Measurements from ENCODE around the gene RCAN2.

RCAN2 gene

DNA sequence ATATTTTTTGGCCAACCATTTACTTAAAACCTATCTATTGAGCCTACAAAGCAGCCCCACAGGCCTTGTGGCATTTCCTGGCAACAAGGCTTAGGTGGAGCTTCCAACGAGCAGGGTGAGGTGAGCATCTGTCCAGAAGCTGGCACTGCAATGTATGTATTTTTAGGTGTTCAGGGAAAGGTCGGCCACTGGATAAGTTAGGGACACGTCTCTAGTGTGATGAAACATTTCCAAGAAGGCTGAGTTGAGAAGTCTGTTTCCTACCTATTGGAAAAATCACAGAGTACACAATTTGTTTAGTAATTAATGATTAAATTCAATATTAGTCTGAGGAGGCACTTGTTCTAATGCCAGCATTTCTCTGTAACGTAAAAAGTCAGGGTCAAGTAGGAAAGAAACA, 17.8 kb upstream of the RCAN2 start:
- DNase-seq (ENCODE audit: low read depth) = no peak
- no peak overlapping the region for H3K4me3 ChIP-seq (ENCODE audit: low read depth, low read length)
- TF ChIP-seq, protein P1, sequence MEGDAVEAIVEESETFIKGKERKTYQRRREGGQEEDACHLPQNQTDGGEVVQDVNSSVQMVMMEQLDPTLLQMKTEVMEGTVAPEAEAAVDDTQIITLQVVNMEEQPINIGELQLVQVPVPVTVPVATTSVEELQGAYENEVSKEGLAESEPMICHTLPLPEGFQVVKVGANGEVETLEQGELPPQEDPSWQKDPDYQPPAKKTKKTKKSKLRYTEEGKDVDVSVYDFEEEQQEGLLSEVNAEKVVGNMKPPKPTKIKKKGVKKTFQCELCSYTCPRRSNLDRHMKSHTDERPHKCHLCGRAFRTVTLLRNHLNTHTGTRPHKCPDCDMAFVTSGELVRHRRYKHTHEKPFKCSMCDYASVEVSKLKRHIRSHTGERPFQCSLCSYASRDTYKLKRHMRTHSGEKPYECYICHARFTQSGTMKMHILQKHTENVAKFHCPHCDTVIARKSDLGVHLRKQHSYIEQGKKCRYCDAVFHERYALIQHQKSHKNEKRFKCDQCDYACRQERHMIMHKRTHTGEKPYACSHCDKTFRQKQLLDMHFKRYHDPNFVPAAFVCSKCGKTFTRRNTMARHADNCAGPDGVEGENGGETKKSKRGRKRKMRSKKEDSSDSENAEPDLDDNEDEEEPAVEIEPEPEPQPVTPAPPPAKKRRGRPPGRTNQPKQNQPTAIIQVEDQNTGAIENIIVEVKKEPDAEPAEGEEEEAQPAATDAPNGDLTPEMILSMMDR (IDR thresholded peaks at IDR 0.05; ENCODE audit: low read depth, low read length, missing control alignments) = no peak

DNA sequence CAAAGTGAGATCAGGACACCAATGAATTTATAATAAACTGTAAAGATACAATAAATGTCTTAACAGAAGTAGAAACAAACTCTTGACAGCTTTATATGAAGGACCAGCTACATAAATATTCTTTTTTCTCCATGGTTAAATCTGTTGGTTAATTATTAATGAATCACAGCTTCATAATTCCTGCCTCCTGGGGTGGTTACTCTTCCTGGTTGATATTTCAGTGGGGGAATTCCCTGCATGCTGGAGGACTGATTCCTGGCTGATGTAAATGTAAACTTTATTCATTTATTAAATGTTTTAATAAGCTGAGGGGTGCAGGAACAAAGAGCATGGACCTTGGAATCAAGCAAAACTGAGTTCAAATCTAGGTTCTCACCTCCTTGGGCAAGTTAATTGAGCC, 16.2 kb upstream of the RCAN2 start:
- no peak overlapping the region for H3K4me3 ChIP-seq (ENCODE audit: low read depth, low read length)
- TF ChIP-seq, protein P1 (IDR thresholded peaks at IDR 0.05; ENCODE audit: low read depth, low read length, missing control alignments) = no peak
- DNase-seq (ENCODE audit: low read depth) = no peak

DNA sequence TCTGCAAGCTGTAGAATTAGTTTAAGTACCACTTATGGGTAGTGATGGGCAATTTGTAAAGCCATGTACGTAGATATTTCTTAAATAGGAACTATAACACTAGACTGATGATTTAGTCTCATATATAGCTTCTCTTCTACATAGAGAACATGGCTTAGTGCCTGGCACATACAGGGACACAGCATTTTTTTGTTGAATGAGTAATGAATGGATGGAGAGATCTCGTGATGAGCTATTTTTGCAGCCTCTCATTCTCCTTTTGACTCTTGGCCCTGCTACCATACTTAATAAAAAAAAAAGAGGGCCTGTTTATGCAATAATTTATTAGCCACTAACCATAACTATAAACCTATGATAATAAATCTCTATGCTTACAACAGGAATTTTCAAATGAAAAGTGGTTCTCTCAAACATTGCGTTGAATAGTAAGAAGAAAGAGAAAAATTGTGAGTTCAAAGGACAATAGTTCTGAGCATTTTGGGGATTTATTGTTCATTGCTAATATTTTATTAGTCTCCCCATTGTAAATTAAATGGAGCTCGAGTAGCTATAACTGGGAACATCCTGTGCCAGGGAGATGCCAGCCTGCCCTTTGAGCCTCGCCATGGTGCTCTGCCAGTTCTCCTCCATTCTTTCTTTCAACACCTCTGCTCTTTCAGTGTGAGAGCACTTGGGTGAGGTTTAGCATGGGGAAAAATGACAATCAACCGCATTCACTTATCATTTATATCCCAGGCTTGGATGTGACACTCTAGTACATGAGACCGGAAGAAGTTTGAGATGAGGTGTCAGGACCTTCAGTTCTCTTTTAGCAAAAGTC, 14.7 kb upstream of the RCAN2 start:
- TF ChIP-seq, protein P1 (IDR thresholded peaks at IDR 0.05; ENCODE audit: low read depth, low read length, missing control alignments) = no peak

DNA sequence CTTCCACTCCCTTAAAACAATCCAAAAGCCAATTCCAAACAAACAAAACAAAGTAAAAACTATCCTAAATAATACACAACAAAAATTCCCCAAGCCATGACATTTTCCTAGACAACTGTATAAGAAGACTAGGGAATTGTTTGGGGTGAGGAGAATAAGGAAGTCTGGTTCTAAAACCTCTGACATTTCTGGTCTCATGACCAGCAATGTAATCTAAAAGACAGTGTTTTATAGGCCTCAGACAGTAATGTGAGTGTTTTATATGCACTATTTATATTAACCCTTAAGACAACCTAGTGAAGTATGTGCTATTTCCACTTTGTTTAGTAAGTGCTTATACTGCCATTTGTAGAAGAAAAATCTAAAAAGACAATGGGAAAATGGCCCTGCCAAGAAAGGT, 13.0 kb upstream of the RCAN2 start:
- no peak for DNase-seq (ENCODE audit: low read depth)
- H3K4me3 ChIP-seq (ENCODE audit: low read depth, low read length) = no peak overlapping the region
- TF ChIP-seq, protein P1 (IDR thresholded peaks at IDR 0.05; ENCODE audit: low read depth, low read length, missing control alignments) = no peak

More for the DNA sequence above, 14.7 kb upstream of the RCAN2 start:
- no peak overlapping the region for H3K4me3 ChIP-seq (ENCODE audit: low read depth, low read length)
- DNase-seq (ENCODE audit: low read depth) = no peak

DNA sequence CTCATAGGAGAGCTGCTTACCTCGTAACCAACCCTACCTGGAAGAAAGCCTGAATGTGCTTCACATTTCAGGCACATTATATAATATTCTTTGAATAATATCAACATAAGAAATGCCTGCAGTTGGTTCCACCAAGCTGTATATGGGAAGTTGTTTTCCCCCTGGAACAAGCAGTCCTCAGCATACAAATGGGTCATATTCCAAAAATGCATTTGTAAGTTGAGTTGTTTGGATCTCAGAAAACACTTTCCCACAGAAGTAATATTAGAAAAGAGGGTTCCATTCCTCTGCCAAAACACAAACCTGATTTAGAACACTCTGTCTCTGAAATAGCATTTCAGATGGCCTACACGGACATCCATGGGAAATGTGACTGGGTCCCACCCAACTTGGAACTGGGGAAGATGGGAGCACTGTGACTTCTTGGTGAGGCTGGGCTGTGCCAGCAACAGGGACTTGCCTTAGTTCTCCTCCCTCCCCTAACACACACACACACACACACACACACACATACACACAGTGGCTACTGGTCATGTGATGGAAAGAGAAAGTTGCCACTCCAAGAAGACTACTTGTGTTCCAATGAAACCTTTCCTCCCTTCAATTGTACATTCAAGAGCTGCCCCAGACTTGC, 11.4 kb upstream of the RCAN2 start:
- no peak overlapping the region for H3K4me3 ChIP-seq (ENCODE audit: low read depth, low read length)
- DNase-seq (ENCODE audit: low read depth) = no peak
- TF ChIP-seq, protein P1 (IDR thresholded peaks at IDR 0.05; ENCODE audit: low read depth, low read length, missing control alignments) = no peak

DNA sequence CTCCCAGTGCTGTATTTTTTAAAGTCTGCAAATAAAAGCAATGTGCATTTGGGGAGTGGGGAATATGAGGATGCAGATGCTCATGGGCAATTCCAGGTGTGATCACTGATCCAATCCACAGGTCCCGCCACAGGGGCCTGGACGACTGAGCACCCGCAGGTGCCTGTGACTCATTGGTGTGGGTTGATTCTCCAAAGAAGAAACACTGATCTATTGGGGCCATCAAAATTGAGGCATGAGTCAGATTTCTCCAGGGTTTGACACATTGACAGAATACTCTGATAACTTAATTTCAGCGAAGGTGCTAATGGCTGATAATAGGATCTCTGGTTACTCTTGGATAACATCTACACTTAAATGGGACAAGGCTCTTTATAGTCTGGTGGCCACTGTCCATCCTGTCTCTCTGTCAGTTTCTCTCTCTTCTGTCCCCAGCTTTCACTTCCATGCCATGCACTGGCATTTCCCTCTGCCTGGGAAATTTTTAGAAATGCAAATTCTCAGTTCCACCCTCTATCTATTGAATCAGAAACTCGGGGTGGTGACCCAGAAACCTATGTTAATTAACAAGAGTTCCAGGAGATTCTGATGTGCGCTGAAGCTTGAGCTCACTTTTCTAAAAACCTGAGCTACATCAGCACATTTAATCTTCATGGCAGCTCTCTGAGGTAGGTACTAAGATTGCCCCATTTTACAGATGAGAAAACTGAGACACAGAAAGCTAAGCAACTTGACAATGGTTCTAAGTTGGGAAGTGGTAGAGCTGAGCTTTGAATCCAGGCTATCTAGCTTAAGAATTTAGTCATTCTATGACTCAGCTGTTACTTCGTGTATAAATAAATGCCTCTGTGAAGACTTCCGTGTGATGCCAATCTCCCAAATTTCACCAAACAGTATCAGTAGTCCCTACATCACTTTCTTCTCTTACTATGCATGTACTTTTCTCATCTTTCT, 10.2 kb upstream of the RCAN2 start:
- no peak for DNase-seq (ENCODE audit: low read depth)
- no peak overlapping the region for H3K4me3 ChIP-seq (ENCODE audit: low read depth, low read length)
- TF ChIP-seq, protein P1 (IDR thresholded peaks at IDR 0.05; ENCODE audit: low read depth, low read length, missing control alignments) = no peak
